NCI-H146 (cell line): ENCODE measurements around the gene EPOP.

Experiments
- DNase-seq: peaks from one replicate; lab custom pipeline; 2025; lab: John Stamatoyannopoulos, UW

Gene EPOP

DNA sequence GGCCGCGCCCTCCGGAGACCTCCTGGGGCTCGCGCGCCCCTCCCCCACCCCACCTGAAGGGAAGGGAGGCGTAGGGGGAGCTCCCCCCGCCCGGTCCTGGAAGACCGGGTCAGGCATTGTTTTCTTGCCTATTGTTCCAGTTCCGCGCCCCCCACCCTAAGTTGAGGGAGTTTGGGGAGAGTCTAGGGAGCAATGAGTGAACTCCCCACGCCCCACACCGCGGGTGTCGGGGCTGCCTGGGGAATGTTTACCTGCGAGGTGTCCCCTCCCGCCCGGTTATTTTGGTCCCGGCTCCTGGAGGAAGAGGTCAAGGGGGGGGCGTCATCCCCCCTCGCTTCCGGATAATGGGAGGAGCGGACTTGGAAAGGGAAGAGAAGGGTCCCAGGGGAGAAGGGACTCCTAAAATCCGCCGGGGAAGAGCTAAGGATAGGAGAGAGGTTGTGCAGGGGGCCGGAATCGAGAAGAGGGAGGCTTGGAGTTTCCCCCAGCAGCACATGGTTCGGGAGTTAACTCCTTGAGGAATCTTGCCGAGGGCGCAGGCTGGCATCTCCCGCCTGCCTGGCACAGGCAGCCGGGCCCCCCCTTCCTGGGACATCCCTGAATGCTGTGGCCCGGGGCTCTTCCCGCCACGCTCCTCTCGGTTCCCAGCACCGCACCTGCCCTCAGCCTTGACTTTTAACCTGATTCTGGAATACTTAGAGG is 31.2 kb upstream of the EPOP start:
- DNase-seq: peak; percentile 63

DNA sequence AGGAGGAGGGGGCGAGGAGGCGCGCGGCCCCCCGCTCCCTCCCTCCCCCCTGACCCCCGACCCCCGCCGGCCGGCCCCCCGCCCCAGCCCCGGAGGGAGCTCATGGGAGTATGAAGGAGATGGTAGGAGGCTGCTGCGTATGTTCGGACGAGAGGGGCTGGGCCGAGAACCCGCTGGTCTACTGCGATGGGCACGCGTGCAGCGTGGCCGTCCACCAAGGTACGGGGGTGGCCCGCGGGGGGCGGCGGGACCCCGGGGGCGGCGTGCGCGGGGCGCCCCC is 30.7 kb upstream of the EPOP start:
- DNase-seq: no peak

DNA sequence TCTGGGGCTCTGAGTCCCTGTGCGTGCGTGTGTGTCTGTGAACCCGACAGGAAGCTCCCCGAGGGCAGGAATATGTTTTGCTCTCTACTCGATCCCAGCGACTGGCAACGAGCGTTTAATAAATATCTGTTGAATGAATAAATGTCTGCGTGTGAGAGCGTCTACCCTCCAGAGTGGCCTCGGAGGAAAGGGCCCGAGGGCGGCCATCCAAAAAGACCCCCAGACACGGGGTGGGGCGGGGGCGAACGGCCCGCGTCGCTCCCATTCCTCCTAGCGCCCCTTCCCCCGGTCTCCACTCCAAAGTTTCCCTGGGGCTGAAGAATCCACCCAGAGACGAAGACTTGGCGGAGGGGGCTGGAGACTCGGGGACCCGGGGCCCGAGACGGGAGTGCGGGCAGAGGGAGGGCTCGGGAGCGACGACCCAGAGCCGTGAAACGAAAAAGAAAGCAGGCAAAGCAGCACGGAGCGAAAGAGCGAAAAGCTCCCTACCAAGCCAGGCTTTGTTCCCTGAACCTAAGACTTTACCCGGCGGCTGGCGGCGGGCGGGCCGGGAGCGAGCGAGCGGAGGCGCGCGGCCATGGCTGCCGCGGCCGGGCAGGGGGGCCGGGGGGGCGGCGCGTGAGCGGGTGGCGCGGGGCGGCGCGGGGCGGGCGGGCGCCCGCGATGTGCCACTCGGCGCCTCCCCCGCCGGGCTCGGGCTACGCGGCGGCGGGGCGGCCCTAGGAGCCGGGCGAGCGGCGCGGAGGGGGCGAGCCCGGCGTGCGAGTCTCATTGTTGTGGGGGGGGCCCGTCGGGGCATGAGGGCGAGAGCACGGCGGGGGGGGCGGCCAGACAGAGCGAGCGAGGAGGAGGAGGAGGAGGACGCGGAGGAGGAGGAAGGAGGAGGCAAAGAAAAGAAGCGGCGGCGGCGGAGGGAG is 30.1 kb upstream of the EPOP start, which contains the start of gene MLLT6:
Gene MLLT6, plus strand, starts transcription at position 668 of the 917 bp plus-strand sequence. CDS start 360 bp downstream, outside the sequence.
- DNase-seq: peak; percentile 80

DNA sequence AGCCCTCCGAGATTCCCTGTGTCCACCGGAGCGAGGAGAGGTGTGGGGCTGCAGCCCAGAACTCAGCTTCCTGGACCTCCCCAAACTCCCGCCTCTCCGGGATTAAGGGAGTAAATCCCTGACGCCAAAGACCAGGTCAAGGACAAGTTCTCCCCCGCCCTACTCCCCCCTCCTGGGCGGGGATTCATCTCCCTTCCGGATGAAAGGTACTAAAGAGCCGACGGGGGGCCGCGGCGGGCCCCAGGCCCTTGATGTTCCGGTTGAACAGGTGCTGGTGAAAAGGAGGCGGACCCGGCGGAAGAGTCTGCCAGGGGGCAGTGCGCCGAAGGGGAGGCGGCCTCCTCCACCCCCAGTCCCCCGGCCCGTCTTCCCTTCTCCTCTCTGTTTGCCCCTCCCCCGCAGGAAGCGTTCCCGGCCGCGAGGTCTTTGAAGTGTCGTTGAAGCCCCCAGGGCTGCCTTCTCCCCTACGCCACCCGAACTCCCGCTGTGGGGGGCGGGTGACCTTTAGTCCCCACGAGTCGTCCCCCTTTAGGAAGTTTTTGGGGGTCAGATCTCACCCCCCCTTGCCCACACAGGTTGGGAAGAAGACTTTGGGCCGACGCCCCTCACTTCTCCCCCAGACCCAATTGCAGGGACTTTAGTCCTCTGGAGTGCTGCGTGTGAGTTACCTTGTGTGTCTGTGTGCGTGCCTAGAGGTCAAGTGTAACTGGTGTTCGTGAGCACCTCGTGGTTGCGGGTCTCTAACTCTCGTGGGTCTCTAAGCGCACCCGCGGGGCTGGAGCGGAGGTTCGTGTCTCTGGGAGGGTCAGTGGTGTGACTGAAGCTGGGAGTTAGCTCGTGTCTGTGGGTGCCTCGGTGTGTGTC is 29.2 kb upstream of the EPOP start:
- DNase-seq: peak; percentile 99

DNA sequence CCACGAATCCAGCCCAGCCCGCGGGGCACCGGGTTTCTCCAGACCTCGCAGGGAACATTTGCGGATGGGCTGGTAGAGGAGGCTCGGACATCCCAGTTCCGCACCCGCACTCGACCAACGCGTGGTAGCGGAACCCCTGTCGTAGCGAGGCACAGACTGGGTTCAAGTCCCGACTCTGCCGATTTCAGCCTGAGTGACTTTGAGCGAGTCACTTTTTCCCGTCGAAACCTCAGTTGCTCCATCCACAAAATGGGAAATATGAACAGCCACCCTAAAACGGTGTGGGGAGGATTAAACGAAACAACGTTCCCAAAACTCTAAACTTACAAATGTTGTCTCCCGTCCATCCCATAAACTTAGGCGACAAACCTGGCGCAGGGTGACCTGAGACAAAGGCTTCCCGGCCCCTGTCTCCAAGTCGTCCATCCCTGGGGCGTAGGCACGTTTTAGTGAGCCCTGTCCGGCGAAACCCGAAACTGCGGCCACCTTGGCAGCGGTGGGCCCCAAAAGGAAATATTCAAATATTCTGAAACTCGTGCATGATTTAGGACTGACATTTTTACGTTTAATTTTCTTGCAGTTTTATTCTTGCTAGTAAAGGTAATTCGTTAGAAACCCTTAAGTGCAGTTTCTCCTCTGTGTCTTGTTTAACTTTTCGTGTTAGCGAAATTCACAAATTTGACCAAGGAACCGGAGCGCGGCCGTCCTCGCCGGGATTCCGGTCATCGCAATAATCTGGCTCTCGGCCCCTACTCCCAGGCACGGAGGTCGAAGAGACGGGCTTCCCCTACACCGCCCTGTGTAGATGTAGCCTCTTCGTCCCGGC is 28.4 kb upstream of the EPOP start:
- peak; percentile 30 for DNase-seq

DNA sequence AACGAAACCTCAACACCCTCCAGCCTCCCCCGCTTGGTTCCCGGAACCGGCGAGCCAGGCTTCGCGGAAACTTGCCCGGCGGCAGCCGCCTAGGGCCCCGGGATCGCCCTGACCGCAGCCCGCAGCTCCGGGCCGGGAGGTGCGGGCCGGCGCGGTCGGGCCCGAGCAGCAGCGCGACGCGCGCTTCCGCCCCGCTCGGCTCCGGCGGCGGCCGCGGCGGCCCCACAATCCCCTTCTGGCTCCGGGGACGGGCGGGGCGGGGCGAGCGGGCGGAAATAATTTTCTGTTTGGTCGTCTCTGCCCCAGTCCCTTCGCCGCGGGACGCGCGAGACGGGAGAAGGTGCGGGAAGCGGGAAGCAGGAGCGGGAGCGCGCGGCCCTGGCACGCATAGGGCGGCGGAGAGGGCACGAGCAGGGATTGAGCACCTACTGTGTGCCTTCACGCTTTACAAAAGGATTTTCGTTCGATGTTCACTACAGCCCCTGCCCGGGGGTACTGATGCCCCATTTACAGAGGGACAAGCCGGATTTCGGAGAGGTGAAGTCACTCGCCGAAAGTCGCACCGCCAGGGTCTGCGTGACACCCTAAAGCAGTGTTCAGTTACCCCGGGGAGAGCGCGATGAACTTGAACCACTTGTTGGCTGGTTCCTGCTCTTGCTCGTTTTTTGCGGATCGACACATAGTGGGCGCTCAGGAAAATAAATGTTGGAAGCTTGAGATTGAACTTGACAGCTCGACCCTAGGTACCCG is 27.6 kb upstream of the EPOP start:
- peak; percentile 86 for DNase-seq

DNA sequence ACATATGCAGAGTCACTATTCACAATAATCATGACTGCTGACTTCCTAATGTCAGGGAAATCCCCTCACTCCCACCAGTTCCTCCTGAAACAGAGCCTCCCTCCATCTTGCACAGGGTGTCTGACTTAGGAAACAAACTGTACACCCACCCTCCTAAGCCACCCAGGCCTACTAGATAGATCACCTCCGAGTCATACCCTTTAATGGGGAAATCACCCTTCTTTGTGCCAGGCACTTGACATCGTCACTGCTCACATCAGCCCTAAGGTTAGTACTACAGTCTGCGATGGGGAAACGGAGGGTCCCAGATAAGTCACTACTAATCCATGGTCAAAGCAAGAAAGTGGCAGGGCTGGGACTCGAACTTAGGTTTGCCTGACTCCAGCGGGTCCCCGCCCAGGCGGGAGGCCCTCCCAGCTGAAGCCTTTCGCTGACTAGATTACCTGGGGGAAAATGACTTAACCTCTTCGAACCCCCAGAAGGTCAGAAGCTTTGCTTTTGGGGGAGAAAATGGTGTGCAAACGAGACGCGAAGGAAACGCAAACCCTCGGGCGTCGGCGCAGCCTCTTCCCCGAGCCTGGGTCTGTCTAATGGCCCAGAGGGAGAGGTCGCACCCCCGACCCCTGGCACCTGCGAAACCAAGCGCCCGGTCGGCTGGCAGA is 26.9 kb upstream of the EPOP start:
- DNase-seq: peak; percentile 64

DNA sequence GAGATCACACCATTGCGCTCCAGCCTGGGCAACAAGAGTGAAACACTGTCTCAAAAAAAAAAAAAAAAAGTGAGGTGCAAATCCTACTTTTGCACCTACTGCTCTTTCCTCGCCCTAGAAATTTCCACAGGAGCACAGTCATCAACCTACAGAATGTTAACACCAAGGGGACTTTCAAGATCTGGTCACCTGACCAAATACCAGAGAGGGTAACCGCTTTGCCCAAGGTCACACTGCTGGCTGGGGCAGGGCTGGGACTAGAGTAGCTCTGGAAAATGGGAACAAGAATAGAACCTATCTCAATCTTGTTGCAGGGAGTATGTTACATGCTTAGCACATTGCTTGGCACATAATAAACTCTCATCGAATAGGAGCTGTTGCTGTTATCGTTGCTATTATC is 24.0 kb upstream of the EPOP start:
- no peak for DNase-seq

DNA sequence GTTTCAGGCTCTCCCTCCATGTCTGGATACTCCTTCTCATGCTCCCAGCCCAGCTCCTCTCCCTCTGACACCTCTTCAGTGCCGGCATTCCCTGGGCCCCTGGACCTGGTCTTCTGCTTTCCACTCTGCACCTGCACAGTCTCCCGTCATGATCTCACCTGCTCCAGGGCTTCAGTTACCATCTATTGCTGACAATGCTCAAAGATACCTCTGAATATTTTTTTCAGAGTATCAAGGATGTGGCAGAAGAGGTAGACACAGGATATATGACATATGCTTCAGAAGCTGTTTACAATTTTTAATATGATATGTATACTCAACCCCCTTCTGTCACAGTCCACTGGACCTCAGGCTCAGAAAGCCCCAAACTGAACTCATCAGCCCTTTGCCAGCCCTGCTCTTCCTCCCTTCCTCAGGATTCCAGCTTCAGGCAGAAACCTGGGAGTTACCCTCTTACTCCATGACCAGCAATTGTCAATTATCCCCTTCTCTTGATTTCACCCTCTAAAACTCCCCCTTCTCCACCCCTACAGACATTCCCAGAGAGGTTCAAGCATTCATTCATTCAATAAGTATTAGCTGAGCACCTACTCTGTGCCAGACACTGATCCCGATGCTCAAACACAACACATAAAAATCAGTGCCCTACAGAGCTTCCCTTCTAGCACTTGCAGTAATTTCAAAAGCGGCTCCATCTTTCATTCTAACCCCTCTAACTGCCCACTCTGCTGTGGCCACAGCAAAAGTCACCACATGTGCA is 22.5 kb upstream of the EPOP start:
- no peak for DNase-seq

DNA sequence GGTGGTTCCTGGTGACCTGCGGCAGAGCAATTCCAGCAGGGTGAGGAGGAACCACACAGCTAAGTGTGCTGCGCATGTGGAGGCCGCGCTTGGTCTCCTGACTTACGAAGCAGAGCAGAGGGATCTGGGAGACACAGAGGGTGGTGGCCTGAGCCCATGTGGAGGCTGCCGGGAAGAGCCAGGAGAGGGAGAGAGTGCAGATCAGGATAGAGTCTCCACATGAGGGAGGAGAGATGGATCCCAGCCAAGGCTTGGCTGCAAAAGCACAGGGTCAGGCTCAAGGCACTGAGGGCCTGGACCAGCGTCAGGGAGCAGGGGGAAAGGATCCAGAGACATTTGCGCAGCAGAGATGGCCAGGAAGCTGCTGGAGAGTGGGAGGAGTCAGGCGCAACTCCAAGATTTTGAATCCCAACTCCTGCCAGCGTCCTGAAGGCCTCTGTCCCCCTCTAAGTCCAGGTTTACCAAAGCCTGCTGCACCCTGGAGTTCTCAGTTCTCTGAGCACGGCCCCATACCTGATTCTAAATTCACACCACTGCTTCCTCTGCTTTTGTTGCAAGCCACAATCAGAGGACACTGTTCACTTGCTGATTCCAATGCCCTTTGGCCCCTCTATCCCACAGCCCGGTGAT is 19.1 kb upstream of the EPOP start:
- no peak for DNase-seq

DNA sequence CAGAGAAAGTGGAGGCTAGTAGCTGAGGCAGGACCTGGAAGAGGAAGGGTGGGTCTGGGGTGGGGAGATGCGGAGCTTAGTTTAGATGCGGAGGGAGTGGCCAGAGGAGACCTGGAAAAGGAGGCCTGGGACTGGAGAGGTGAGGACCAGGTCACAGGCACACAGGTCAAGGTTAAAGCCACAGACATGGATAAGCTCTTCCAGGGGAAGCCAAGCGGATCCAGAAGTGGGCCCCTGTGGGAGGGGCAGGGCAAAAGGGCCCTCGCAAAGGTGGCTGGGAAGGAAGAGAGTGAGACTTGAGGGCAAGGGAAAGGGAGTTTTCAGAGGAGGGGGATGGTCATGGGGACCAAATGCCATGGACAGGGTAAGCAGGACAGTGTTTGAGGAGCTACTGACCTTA is 16.4 kb upstream of the EPOP start:
- no peak for DNase-seq

DNA sequence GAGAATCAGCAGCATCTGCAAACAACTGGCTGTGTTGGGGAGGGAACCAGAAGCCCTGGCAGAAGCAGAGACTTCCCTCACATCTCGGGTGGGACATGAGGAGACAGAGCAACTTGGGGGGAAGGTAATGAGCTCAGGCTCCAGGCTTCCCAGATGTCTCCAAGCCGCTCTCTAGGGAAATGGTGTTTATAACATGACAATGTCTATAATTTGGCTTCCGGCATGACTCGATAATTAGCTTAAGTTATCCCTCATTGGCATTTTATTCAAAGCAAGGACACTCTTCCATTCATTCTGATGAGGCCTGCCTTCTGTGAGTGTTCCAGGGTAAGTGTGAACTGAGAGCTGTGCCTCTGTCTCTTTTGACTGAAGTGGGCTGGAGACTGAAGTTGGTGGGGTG is 15.6 kb upstream of the EPOP start:
- DNase-seq: no peak

DNA sequence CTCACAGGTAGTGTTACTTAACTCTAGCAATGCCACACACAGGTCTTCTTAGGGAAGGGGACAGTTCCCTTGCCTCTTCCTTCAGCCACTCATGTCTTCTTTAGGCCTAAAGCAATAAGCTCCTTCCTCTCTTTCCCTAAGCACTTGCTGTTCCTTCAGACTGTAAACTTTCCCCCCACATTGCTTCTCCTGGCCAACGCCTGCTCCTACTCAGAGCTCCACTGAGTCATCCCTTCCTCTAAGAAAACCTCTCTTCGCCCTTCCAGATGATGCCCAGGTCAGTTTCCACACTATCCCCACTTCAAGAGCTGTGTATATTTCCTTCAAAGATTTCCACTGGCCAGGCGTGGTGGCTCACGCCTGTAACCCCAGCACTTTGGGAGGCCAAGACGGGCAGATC is 12.5 kb upstream of the EPOP start:
- no peak for DNase-seq

DNA sequence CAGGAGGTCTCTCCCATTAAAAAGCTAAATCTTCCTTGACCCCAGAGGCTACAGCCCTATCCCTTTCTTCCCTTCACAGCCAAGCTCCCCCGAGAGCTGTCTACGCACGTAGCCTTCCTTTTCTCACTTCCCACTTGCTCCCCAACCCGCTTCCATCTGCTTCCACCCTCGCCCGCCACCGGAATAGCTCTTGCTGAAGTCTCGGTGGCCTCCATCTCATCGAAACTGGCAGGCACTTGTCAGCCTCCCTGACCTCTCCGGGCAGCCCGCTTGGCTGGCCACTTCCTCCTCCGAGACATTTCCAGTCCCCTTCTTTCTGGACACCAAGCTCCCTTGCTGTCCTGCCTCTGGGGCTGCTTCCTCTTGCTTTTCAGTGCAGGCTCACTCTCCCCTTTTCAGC is 10.7 kb upstream of the EPOP start:
- DNase-seq: no peak

DNA sequence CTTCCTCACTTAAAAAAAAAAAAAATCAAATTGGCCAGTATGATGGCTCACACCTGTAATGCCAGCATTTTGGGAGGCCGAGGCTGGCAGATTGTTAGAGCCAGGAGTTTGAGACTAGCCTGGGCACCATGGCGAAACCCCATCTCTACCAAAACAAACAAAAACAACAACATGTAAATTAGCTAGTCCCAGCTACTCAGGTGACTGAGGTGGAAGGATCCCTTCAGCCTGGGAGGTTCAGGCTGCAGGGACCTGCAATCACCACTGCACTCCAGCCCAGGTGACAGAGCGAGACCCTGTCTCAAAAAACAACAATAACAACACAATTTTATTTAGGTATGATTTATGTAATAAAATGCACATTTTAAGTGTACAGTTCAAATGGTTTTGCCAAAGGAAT is 6.3 kb upstream of the EPOP start:
- DNase-seq: no peak

DNA sequence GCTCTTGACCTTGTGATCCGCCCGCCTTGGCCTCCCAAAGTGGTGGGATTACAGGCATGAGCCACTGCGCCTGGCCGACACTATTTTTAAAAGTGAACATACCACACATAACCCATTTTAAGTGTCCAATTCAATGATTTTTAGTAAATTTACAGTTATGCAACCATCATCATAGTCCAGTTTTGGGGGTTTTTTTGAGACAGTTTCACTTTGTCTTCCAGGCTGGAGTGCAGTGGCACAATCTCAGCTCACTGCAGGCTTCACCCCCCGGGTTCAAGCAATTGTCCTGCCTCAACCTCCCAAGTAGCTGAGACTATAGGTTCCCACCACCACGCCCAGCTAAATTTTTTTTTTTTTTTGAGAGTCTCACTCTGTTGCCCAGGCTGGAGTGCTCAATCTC is 3.1 kb upstream of the EPOP start:
- no peak for DNase-seq

DNA sequence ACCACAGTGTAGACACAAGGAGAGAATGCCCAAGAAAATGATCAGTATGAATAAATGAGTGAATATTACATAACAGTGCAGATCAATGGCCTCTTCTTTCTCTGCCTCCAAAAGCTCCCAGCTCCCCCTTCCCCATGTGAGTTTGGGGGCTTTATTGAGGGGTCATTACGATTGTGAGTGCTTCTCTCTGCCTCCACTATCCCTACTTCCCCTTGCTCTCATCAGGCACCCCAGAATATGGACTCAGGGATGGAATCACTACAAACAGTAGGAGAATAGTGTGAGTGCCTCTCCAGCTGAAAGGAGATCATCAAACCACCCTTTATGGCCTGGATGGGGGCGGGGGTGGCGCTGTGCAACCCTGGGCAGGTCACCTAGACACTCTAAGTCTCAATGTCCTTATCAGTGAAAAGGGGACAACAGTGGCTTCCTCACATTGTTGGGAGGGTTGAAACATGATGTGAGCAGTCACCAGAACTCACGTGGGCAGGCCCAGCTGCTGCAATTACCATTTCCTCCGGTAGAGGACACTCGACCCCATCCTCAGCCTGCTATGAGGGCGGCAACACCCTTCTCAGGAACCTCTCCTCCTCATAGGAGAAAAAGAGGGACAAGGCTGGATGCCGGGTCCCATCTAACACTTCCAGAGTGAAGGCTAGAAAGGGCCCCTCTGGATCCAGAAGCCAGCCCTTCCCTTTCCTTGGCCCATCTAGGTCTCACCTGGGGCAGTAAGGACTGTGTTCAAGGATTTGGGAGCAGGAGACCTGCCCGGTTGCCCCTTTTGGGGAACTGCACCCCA is 2.1 kb upstream of the EPOP start:
- DNase-seq: peak; percentile 69

DNA sequence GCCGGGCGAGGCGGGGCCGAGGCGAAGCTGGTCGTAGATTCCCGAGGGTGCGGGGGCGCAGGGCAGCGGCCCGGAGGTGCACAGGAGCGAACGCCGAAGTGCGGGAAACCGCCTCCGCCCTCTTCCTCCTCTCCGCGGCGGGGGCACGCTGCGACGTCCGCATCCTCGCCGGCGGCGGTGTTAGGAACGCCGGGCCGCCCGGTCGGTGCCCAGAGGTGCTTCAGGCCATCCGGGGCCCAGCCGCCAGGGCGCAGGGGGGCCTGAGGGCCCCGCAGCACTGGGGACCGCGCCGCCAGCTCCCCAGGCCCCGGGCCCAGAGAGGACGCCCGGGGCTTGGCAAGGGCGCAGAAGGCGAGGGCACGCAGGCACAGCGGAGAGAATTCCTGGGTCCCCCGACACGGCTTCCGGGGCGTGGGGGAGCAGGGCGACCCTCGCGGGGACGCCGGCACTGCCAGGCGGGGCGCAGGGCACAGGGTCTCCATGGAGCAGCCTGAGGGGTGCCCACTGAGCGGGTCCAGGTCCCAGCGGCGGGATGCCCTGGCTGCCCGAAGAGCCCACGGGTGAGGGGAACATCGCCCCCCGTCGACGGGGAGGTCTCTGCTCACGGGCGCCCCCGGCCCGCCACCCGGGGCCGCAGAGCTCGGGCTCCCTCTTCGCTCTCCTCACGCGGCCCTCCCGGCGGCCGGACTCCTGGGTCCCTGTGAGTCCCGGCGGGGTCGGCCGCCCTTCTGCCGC is 576 bp downstream of the EPOP start:
- peak; percentile 65 for DNase-seq
